Nephron (organoid): ENCODE data around the gene RAB40C.

Source experiments
- H3K27ac Mint-ChIP-seq, 3 experiments: 2 replicates each; pipeline ENCODE4 v1.8.0; 2020; ENCODE audit warnings: mixed read lengths in 3 of 3, mild to moderate bottlenecking in 2 of 3, moderate library complexity in 1 of 3
- H3K27me3 Mint-ChIP-seq: 2 replicates; pipeline ENCODE4 v1.8.0; 2021; ENCODE audit warnings: low read depth, mild to moderate bottlenecking, moderate library complexity, mixed read lengths
- H3K36me3 Mint-ChIP-seq: 2 replicates; pipeline ENCODE4 v1.8.0; 2020; ENCODE audit warnings: low read depth, mixed read lengths
- H3K4me1 Mint-ChIP-seq: 2 replicates; pipeline ENCODE4 v1.8.0; 2020; ENCODE audit warnings: mixed read lengths
- H3K4me3 Mint-ChIP-seq, 3 experiments: 2 replicates each; pipeline ENCODE4 v1.8.0; 2020; ENCODE audit warnings: mild to moderate bottlenecking in 3 of 3, mixed read lengths in 3 of 3, moderate library complexity in 2 of 3
- H3K9me3 Mint-ChIP-seq: 2 replicates; pipeline ENCODE4 v1.8.0; 2020; ENCODE audit warnings: mixed read lengths
- TF ChIP-seq, protein P1 (sequence below), 3 experiments: fragments of 200-600 bp; sonication (generic); IDR thresholded peaks; one replicate each; pipeline ENCODE4 v1.5.0; 2021; ENCODE audit warnings: antibody characterized with exemption in 3 of 3; ENCODE audit not compliant: unreplicated experiment in 3 of 3

Gene RAB40C

DNA sequence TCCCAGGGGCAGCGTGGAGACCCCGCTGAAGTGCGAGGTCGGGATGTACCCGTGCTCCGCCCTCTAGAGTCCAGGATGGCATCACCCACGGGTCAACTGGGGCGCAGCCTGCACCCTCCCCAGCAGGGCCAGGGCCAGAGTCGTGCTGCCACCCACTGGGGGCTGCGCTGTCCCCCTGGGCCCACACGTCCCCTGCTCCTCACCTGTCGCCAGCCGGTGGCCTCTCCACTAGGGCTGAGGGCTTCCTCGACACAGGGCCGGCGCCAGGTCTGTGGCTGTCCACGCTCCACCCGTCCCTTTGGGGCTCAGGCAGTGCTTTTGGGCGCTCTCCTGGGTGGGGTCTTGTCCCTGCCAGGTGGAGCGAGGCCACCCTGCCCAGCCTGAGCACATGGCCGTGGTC is 41.3 kb upstream of the RAB40C start:
- Mint-ChIP-seq H3K4me1 (no peaks in the 10 kb centered on the region), H3K4me3 (no peak overlapping the region), H3K36me3 (no peaks in the 10 kb centered on the region), H3K9me3 (no peaks in the 10 kb centered on the region), H3K27ac (no peak overlapping the region), H3K27me3 (no peaks in the 10 kb centered on the region)
- TF ChIP-seq, protein P1, sequence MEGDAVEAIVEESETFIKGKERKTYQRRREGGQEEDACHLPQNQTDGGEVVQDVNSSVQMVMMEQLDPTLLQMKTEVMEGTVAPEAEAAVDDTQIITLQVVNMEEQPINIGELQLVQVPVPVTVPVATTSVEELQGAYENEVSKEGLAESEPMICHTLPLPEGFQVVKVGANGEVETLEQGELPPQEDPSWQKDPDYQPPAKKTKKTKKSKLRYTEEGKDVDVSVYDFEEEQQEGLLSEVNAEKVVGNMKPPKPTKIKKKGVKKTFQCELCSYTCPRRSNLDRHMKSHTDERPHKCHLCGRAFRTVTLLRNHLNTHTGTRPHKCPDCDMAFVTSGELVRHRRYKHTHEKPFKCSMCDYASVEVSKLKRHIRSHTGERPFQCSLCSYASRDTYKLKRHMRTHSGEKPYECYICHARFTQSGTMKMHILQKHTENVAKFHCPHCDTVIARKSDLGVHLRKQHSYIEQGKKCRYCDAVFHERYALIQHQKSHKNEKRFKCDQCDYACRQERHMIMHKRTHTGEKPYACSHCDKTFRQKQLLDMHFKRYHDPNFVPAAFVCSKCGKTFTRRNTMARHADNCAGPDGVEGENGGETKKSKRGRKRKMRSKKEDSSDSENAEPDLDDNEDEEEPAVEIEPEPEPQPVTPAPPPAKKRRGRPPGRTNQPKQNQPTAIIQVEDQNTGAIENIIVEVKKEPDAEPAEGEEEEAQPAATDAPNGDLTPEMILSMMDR (IDR thresholded peaks at IDR 0.05; ENCODE audit: unreplicated experiment in 3 of 3) = no peak

DNA sequence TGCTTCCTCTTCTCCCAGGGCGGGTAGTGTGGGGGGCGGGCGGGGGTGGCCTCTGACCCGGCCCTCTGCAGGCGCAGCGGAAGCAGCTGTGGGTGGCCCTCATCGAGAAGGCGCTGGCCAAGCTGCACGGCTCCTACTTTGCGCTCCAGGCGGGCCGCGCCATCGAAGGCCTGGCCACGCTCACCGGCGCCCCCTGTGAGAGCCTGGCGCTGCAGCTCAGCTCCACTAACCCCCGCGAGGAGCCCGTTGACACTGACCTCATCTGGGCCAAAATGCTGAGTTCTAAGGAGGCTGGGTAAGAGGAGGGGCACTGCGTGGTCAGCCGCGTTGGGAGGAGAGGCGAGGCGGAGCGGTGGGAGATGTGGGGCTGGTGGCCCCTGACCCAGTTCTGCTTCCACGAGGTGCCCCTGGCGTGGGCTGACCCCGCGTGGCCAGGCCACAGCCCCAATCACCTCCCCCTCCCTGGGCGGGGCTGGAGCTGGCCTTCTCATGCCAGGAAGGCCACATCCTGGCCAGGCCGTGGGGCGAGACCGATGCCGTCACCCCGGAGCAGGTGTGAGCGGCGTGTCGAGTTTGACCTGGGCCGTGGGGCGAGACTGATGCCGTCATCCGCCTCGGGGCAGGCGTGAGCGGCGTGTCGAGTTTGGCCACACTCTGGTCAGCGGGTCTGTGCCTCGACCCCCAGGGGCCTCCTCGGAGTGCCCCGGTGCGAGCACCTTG is 40.2 kb upstream of the RAB40C start:
- H3K4me3 Mint-ChIP-seq = no peak overlapping the region
- H3K27ac Mint-ChIP-seq = no peak overlapping the region
- H3K27me3 Mint-ChIP-seq = no peaks in the 10 kb centered on the region
- H3K4me1 Mint-ChIP-seq = peaks cover 5% of the 10 kb centered on the region
- peaks cover 4% of the 10 kb centered on the region for H3K36me3 Mint-ChIP-seq
- TF ChIP-seq, protein P1 (IDR thresholded peaks at IDR 0.05; ENCODE audit: unreplicated experiment in 3 of 3) = no peak
- H3K9me3 Mint-ChIP-seq = no peaks in the 10 kb centered on the region

DNA sequence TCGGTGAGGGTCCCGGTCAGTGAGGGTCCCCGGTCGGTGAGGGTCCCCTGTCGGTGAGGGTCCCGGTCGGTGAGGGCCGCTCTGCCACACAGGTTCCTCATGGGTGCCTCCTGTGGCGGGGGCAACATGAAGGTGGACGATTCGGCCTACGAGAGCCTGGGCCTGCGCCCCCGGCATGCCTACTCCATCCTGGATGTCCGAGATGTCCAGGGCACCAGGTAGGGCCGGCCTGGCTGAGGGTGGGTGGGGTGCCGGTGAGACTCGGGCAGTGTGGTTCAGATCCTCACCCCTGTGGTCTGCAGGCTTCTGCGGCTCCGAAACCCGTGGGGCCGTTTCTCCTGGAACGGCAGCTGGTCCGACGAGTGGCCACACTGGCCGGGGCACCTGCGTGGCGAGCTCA is 38.7 kb upstream of the RAB40C start:
- H3K9me3 Mint-ChIP-seq = no peaks in the 10 kb centered on the region
- H3K27me3 Mint-ChIP-seq = no peaks in the 10 kb centered on the region
- H3K27ac Mint-ChIP-seq = no peak overlapping the region
- TF ChIP-seq, protein P1 (IDR thresholded peaks at IDR 0.05; ENCODE audit: unreplicated experiment in 3 of 3) = no peak
- peaks cover 5% of the 10 kb centered on the region for H3K4me1 Mint-ChIP-seq
- H3K36me3 Mint-ChIP-seq = peaks cover 4% of the 10 kb centered on the region
- no peak overlapping the region for H3K4me3 Mint-ChIP-seq

DNA sequence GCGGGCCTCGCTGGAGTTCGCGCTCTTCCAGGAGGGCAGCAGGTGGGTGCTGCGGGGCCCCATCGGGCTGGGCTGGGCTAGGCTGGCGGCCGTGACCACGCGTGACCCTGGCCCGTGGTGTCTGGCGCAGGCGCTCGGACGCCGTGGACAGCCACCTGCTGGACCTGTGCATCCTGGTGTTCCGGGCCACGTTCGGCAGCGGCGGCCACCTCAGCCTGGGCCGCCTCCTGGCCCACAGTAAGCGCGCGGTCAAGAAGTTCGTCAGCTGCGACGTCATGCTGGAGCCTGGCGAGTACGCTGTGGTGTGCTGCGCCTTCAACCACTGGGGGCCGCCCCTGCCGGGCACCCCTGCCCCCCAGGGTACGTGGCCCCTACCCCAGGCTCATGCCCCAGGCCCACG is 37.7 kb upstream of the RAB40C start:
- H3K27ac Mint-ChIP-seq = no peak overlapping the region
- H3K9me3 Mint-ChIP-seq = no peaks in the 10 kb centered on the region
- peaks cover 4% of the 10 kb centered on the region for H3K36me3 Mint-ChIP-seq
- peaks cover 5% of the 10 kb centered on the region for H3K4me1 Mint-ChIP-seq
- peaks cover 4% of the 10 kb centered on the region for H3K27me3 Mint-ChIP-seq
- H3K4me3 Mint-ChIP-seq = no peak overlapping the region
- TF ChIP-seq, protein P1 (IDR thresholded peaks at IDR 0.05; ENCODE audit: unreplicated experiment in 3 of 3) = no peak

DNA sequence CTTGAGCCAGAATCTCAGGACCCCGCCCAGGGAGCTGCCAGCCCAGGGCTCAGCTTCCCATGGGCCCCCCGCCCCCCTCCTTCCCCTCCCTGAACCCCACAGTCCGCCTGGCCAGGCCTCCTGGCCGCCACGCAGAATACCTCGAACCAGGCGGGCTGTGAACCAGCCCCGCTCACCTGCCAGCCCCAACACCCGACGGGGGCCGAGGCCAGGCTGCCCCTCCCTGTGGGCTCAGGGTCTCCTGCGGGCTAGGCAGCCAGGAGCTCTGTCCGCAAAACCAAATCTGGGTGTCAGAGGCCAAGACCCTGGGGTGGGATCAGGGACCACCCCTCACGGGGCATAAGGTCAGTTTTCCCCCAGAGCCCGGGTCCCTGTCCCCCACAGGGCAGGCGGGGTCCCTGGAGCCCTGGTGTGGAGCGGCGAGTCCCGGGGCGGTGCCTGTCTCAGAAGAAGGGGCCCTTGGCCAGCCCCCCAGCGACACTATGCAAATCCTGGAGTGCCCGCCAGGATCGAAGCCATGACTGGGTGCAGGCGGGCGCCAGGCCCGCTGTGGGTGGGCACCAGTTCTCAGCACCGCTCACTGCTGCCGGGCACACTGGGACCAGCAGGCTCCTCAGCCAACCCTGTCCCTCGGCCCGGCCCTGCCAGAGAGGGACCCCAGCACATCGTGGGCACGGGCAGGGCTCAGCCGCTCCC is 36.1 kb upstream of the RAB40C start:
- TF ChIP-seq, protein P1 (IDR thresholded peaks at IDR 0.05; ENCODE audit: unreplicated experiment in 3 of 3) = no peak
- H3K4me1 Mint-ChIP-seq = peaks cover 5% of the 10 kb centered on the region
- H3K27ac Mint-ChIP-seq = no peak overlapping the region
- H3K27me3 Mint-ChIP-seq = peaks cover 15% of the 10 kb centered on the region
- no peaks in the 10 kb centered on the region for H3K9me3 Mint-ChIP-seq
- H3K4me3 Mint-ChIP-seq = no peak overlapping the region
- peaks cover 4% of the 10 kb centered on the region for H3K36me3 Mint-ChIP-seq

DNA sequence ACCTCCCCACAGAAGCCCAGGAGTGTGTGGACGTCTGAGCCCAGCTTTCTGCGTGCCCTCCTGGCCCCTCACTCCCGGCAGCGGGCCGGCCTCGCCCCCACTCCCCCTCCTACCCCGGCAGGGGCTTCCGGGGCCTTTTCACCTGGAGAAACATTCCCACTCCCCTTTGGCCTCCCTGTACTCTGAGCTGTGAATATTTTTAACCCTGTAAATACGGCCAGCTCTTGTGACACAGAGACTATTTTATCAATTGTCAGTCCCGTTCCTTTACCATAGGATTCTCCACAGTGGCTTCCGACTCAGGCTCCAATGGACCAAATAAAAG is 35.6 kb upstream of the RAB40C start:
- TF ChIP-seq, protein P1 (IDR thresholded peaks at IDR 0.05; ENCODE audit: unreplicated experiment in 3 of 3) = no peak
- Mint-ChIP-seq H3K4me3 (no peak overlapping the region), H3K36me3 (peaks cover 4% of the 10 kb centered on the region), H3K4me1 (peaks cover 5% of the 10 kb centered on the region), H3K27me3 (peaks cover 17% of the 10 kb centered on the region), H3K9me3 (no peaks in the 10 kb centered on the region), H3K27ac (peak overlapping the region in 2 of 3 experiments; percentile 10 to 49)
